Fibroblast of lung (primary cell): ENCODE data around the gene RNF2.
"Not testable (repeated sequence)": the region's sequence is repeated elsewhere in the genome, so short reads cannot be mapped to it uniquely, and the experiment has no call there.

Source experiments
- CTCF ChIP-seq, 2 donors: IDR thresholded peaks in 1 of 2; conservative IDR thresholded peaks in 1 of 2; 1 replicate in 1 of 2; 2 replicates in 1 of 2; pipeline ENCODE4 v1.5.1; 2011 to 2012; ENCODE audit warnings: low read length in 2 of 2, control low read depth in 1 of 2, inconsistent platforms in 1 of 2, low read depth in 1 of 2, mild to moderate bottlenecking in 1 of 2
- EZH2 ChIP-seq: IDR thresholded peaks from 2 replicates; pipeline ENCODE4 v1.5.1; 2012; ENCODE audit warnings: low read length, control low read depth, mild to moderate bottlenecking; ENCODE audit errors: missing control alignments

- TF ChIP-seq CTCF (conservative IDR thresholded peaks at IDR 0.05 in 1 of 2, IDR thresholded peaks at IDR 0.05 in 1 of 2; ENCODE audit: low read depth in 1 of 2, low read length in 2 of 2); EZH2: not testable (repeated sequence)
These were observed 44.0 kb upstream of the RNF2 start for GRCh38 chr1:185001312-185001880.
